ENCODE results near the gene SLC35B2. TPM values are rescaled to one million over a fixed set of nuclear protein-coding genes. Genes with fewer than 3 reads are reported as not detected.

Gene SLC35B2
- total and polyA plus RNA-seq, 2 experiments from 2014 or later: 74.1 to 104 TPM

- H3K4me3 ChIP-seq: no peak overlapping the region
- TF ChIP-seq EZH2 (IDR thresholded peaks at IDR 0.05; ENCODE audit: borderline replicate concordance) (no peak), EZH2phosphoT487 (IDR thresholded peaks at IDR 0.05; ENCODE audit: low read depth, severe bottlenecking, unreplicated experiment) (no peak), CTCF (IDR thresholded peaks at IDR 0.05; ENCODE audit: poor library complexity) (no peak)
- H3K27ac ChIP-seq: no peak overlapping the region
- no peaks in the 10 kb centered on the region for H3K9me2 ChIP-seq (replicated peaks; ENCODE audit: insufficient read depth)
- H3K79me2 ChIP-seq: peaks cover 5% of the 10 kb centered on the region
- H2AFZ ChIP-seq: no peak overlapping the region
- peaks cover 37% of the 10 kb centered on the region for H3K4me1 ChIP-seq (ENCODE audit: insufficient read depth)
- DNase-seq (ENCODE audit: low spot score): no peak
- H3K4me2 ChIP-seq: no peak overlapping the region
- no peaks in the 10 kb centered on the region for H3K36me3 ChIP-seq (replicated peaks; ENCODE audit: insufficient read depth, low read depth)
- H4K20me1 ChIP-seq (ENCODE audit: insufficient read depth, poor library complexity, severe bottlenecking): no peaks in the 10 kb centered on the region
- H3K27me3 ChIP-seq: no peaks in the 10 kb centered on the region
- 100% methylated on average over 6 of the region's 6 CpGs for WGBS (ENCODE audit: low lambda C conversion rate, missing lambda C conversion rate)
- H3K9me3 ChIP-seq (ENCODE audit: low read depth): no peaks in the 10 kb centered on the region
These were observed 29.3 kb downstream of the SLC35B2 start for GRCh38 chr6:44228031-44228430.

GRCh38 chr6:44227148-44227793 lies 30.1 kb downstream of the SLC35B2 start:
- H4K20me1 ChIP-seq (ENCODE audit: insufficient read depth, poor library complexity, severe bottlenecking): no peaks in the 10 kb centered on the region
- H3K9me2 ChIP-seq (replicated peaks; ENCODE audit: insufficient read depth): no peaks in the 10 kb centered on the region
- peak overlapping the region; percentile 61 for H3K4me2 ChIP-seq
- H2AFZ ChIP-seq: peak overlapping the region; percentile 6
- TF ChIP-seq EZH2 (IDR thresholded peaks at IDR 0.05; ENCODE audit: borderline replicate concordance) (no peak), EZH2phosphoT487 (IDR thresholded peaks at IDR 0.05; ENCODE audit: low read depth, severe bottlenecking, unreplicated experiment) (no peak), CTCF (IDR thresholded peaks at IDR 0.05; ENCODE audit: poor library complexity) (no peak)
- H3K36me3 ChIP-seq (replicated peaks; ENCODE audit: insufficient read depth, low read depth): no peaks in the 10 kb centered on the region
- WGBS (ENCODE audit: low lambda C conversion rate, missing lambda C conversion rate): 81% methylated on average over 7 of the region's 7 CpGs
- DNase-seq (ENCODE audit: low spot score): no peak
- peaks cover 5% of the 10 kb centered on the region for H3K79me2 ChIP-seq
- no peaks in the 10 kb centered on the region for H3K27me3 ChIP-seq
- H3K4me3 ChIP-seq: no peak overlapping the region
- peaks cover 42% of the 10 kb centered on the region for H3K4me1 ChIP-seq (ENCODE audit: insufficient read depth)
- no peaks in the 10 kb centered on the region for H3K9me3 ChIP-seq (ENCODE audit: low read depth)
- no peak overlapping the region for H3K27ac ChIP-seq

GRCh38 chr6:44226368-44227147 lies 30.8 kb downstream of the SLC35B2 start:
- WGBS (ENCODE audit: low lambda C conversion rate, missing lambda C conversion rate): 54% methylated on average over 13 of the region's 15 CpGs
- Histone ChIP-seq H2AFZ (peak overlapping the region; percentile 6), H3K36me3 (replicated peaks; ENCODE audit: insufficient read depth, low read depth) (no peaks in the 10 kb centered on the region), H3K4me1 (ENCODE audit: insufficient read depth) (peaks cover 42% of the 10 kb centered on the region), H3K27me3 (no peaks in the 10 kb centered on the region), H3K4me3 (no peak overlapping the region), H3K4me2 (peak overlapping the region; percentile 61), H3K9me2 (replicated peaks; ENCODE audit: insufficient read depth) (no peaks in the 10 kb centered on the region), H4K20me1 (ENCODE audit: insufficient read depth, poor library complexity, severe bottlenecking) (no peaks in the 10 kb centered on the region), H3K9me3 (ENCODE audit: low read depth) (no peaks in the 10 kb centered on the region), H3K27ac (no peak overlapping the region), H3K79me2 (peaks cover 5% of the 10 kb centered on the region)
- no peak for TF ChIP-seq EZH2phosphoT487 (IDR thresholded peaks at IDR 0.05; ENCODE audit: low read depth, severe bottlenecking, unreplicated experiment)
- no peak for TF ChIP-seq CTCF (IDR thresholded peaks at IDR 0.05; ENCODE audit: poor library complexity)
- no peak for DNase-seq (ENCODE audit: low spot score)
